Activated naive CD4-positive, alpha-beta T cell treated with anti-CD3 and anti-CD28 coated beads, Interleukin-2, amount 10 ng/mL, durations not matched to agents 7 days and 5 days (primary cell): ENCODE results near the gene MX1.
"Not testable (repeated sequence)": the region's sequence is repeated elsewhere in the genome, so short reads cannot be mapped to it uniquely, and the experiment has no call there.

ENCODE experiments used
- CTCF ChIA-PET: fragments of 350-600 bp; sonication (Branson Sonifier 250); formaldehyde crosslinking; loops from one replicate; lab custom pipeline; 2021; ENCODE audit warnings: antibody characterized with exemption; lab: Charles Lee
- DNase-seq: peaks from one replicate; pipeline ENCODE4 v3.0.0-alpha.2; 2020
- H3K27ac Mint-ChIP-seq: one replicate; pipeline ENCODE4 v1.8.0; 2021; ENCODE audit warnings: mild to moderate bottlenecking, moderate library complexity, mixed read lengths
- H3K27me3 Mint-ChIP-seq: one replicate; pipeline ENCODE4 v1.8.0; 2021; ENCODE audit warnings: mild to moderate bottlenecking, mixed read lengths
- H3K36me3 Mint-ChIP-seq: one replicate; pipeline ENCODE4 v1.8.0; 2021; ENCODE audit warnings: mixed read lengths
- H3K4me1 Mint-ChIP-seq: one replicate; pipeline ENCODE4 v1.8.0; 2021; ENCODE audit warnings: mixed read lengths
- H3K4me3 Mint-ChIP-seq: one replicate; pipeline ENCODE4 v1.8.0; 2021; ENCODE audit warnings: mild to moderate bottlenecking, moderate library complexity, mixed read lengths
- H3K9me3 Mint-ChIP-seq: one replicate; pipeline ENCODE4 v1.8.0; 2021; ENCODE audit warnings: mixed read lengths

Gene MX1

GRCh38 chr21:41398831-41399230, 27.2 kb upstream of the MX1 start:
- H3K27me3 Mint-ChIP-seq, result no peaks in the 10 kb centered on the region
- no peak overlapping the region for H3K4me3 Mint-ChIP-seq
- H3K9me3 Mint-ChIP-seq, result no peaks in the 10 kb centered on the region
- CTCF ChIA-PET, result no interaction called here
- peaks cover 58% of the 10 kb centered on the region for H3K36me3 Mint-ChIP-seq
- H3K4me1 Mint-ChIP-seq, result peaks cover 3% of the 10 kb centered on the region
- no peak overlapping the region for H3K27ac Mint-ChIP-seq
- no peak for DNase-seq

GRCh38 chr21:41399246-41399800, 26.7 kb upstream of the MX1 start:
- Mint-ChIP-seq H3K27ac (no peak overlapping the region), H3K27me3 (no peaks in the 10 kb centered on the region), H3K4me1 (peaks cover 4% of the 10 kb centered on the region), H3K36me3 (peaks cover 57% of the 10 kb centered on the region), H3K4me3 (no peak overlapping the region), H3K9me3 (no peaks in the 10 kb centered on the region)
- DNase-seq, result no peak
- CTCF ChIA-PET, result no interaction called here

- Mint-ChIP-seq H3K27ac (no peak overlapping the region), H3K36me3 (peaks cover 54% of the 10 kb centered on the region), H3K9me3 (no peaks in the 10 kb centered on the region), H3K4me1 (peaks cover 4% of the 10 kb centered on the region), H3K27me3 (no peaks in the 10 kb centered on the region), H3K4me3 (no peak overlapping the region)
- DNase-seq, result no peak
- CTCF ChIA-PET, result no interaction called here
Observed at GRCh38 chr21:41402231-41402630, 23.8 kb upstream of the MX1 start.

DNA sequence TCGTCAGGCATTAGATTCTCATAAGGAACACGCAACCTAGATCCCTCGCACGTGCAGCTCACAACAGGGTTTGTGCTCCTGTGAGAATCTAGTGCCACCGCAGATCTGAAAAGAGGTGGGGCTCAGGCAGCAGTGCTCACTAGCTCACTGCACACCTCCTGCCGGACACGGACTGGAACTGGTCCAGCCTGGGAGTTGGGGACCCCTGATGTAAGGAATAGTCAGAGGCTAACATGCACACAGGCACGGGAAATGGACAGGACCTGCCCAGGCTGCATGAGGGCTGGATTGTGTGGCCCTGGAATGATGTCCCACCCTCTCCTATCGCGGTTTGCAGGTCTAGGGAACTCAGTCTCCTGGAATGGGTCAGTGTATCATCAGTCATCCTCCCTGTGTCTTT, 23.2 kb upstream of the MX1 start:
- Mint-ChIP-seq H3K4me1 (peaks cover 4% of the 10 kb centered on the region), H3K36me3 (peaks cover 53% of the 10 kb centered on the region), H3K27ac (no peak overlapping the region), H3K4me3 (no peak overlapping the region), H3K27me3 (no peaks in the 10 kb centered on the region), H3K9me3 (no peaks in the 10 kb centered on the region)
- no peak for DNase-seq
- CTCF ChIA-PET, result no interaction called here

GRCh38 chr21:41403331-41403730, 22.7 kb upstream of the MX1 start:
- no peak overlapping the region for H3K4me3 Mint-ChIP-seq
- H3K36me3 Mint-ChIP-seq, result peaks cover 54% of the 10 kb centered on the region
- CTCF ChIA-PET, result no interaction called here
- H3K27me3 Mint-ChIP-seq, result no peaks in the 10 kb centered on the region
- no peak overlapping the region for H3K27ac Mint-ChIP-seq
- H3K9me3 Mint-ChIP-seq, result no peaks in the 10 kb centered on the region
- H3K4me1 Mint-ChIP-seq, result peaks cover 4% of the 10 kb centered on the region
- no peak for DNase-seq

DNA sequence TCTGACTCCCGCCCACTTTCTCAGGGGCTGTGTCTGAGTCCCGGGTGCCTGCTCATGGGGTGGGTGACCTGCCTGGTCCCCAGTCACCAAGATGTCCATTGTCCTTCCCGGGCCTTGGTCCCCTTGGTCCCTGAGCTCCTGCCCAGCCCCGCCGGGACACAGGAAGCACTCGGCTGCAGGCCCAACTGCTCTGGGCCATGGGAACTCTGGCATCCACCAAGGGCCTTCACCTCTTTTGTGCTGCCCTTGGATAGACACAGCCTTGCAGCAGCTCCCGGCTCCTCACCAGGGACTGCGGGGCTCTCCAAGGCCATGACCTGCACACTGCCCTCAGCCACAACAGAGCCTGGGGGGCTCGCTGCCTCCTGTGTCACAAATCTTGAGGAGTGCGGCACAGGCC, 22.1 kb upstream of the MX1 start:
- DNase-seq, result no peak
- H3K36me3 Mint-ChIP-seq, result peaks cover 55% of the 10 kb centered on the region
- CTCF ChIA-PET, result no interaction called here

DNA sequence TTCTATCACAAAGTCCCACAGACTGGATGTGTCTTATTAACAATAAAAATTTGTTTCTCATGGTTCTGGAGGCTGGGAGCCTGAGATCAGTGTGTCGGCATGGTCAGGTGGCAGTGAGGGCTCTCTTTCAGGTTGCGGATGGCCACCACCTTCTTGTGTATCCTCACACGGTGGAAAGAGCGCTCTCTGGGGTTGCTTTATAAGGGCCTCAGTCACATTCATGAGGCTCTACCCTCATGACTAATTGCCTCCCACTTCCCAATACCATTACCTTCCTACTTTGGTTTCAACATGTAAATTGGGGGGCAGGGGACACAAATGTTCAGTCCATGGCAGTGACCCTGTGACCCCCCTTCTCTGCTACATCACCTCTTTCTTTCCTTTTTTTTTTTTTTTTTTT, 20.7 kb upstream of the MX1 start:
- Mint-ChIP-seq H3K4me1 (peaks cover 4% of the 10 kb centered on the region), H3K27me3 (no peaks in the 10 kb centered on the region), H3K36me3 (peaks cover 61% of the 10 kb centered on the region), H3K9me3 (no peaks in the 10 kb centered on the region), H3K27ac (no peak overlapping the region), H3K4me3 (no peak overlapping the region)
- CTCF ChIA-PET, result no interaction called here
- no peak for DNase-seq

More for the DNA sequence above, 22.1 kb upstream of the MX1 start:
- Mint-ChIP-seq H3K27ac (no peak overlapping the region), H3K4me1 (peaks cover 4% of the 10 kb centered on the region), H3K9me3 (no peaks in the 10 kb centered on the region), H3K4me3 (no peak overlapping the region), H3K27me3 (no peaks in the 10 kb centered on the region)

- peaks cover 61% of the 10 kb centered on the region for H3K36me3 Mint-ChIP-seq
- H3K4me3 Mint-ChIP-seq, result no peak overlapping the region
- H3K27ac Mint-ChIP-seq, result no peak overlapping the region
- peaks cover 6% of the 10 kb centered on the region for H3K4me1 Mint-ChIP-seq
- CTCF ChIA-PET, result no interaction called here
- no peak for DNase-seq
- peaks cover 1% of the 10 kb centered on the region for H3K9me3 Mint-ChIP-seq
- no peaks in the 10 kb centered on the region for H3K27me3 Mint-ChIP-seq
Observed at GRCh38 chr21:41406340-41406739, 19.7 kb upstream of the MX1 start.

- H3K4me3 Mint-ChIP-seq, result no peak overlapping the region
- peaks cover 63% of the 10 kb centered on the region for H3K36me3 Mint-ChIP-seq
- CTCF ChIA-PET, result no interaction called here
- DNase-seq, result no peak
- H3K4me1 Mint-ChIP-seq, result peaks cover 10% of the 10 kb centered on the region
- H3K9me3 Mint-ChIP-seq, result peaks cover 11% of the 10 kb centered on the region
- H3K27ac Mint-ChIP-seq, result no peak overlapping the region
- peaks cover 5% of the 10 kb centered on the region for H3K27me3 Mint-ChIP-seq
Observed at GRCh38 chr21:41407541-41408460, 18.2 kb upstream of the MX1 start.

DNA sequence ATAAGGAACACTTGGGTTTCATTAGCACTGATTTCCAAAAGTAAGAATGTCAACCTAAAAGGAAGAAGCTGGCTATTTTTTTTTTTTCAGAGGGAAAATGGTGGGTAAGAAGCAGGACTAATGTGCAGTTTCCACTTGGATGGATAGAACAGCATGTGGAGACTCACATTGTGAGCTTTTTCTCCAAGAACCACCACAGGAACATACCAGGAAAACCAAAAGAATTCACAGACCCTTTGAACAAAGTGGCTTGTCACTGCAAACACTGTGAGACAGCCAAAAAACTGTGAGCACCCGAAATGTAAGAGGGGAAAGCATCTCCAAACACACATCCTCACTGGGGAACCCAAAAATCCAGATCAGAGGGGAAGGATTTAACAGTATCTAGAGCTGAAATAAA, 15.7 kb upstream of the MX1 start:
- CTCF ChIA-PET, result interaction anchor here (0.7 to 2.1 kb wide), 4 partner anchors 13 to 40 kb away, joined by 3 to 9 read pairs (median 3); no protein-coding TSS in a partner anchor
- DNase-seq, result no peak
- Mint-ChIP-seq H3K27me3 (peaks cover 30% of the 10 kb centered on the region), H3K4me1 (peaks cover 14% of the 10 kb centered on the region), H3K9me3 (peaks cover 20% of the 10 kb centered on the region), H3K27ac (no peak overlapping the region), H3K36me3 (peaks cover 64% of the 10 kb centered on the region), H3K4me3 (no peak overlapping the region)

- peaks cover 14% of the 10 kb centered on the region for H3K4me1 Mint-ChIP-seq
- H3K4me3 Mint-ChIP-seq, result no peak overlapping the region
- no peak for DNase-seq
- no peak overlapping the region for H3K27ac Mint-ChIP-seq
- H3K36me3 Mint-ChIP-seq, result peaks cover 65% of the 10 kb centered on the region
- H3K27me3 Mint-ChIP-seq, result peaks cover 35% of the 10 kb centered on the region
- CTCF ChIA-PET, result interaction anchor here (0.7 to 2.2 kb wide), 7 partner anchors 12 to 127 kb away, joined by 3 to 9 read pairs (median 3); no protein-coding TSS in a partner anchor
- peaks cover 20% of the 10 kb centered on the region for H3K9me3 Mint-ChIP-seq
Observed at GRCh38 chr21:41410767-41411448, 15.1 kb upstream of the MX1 start.

- H3K4me1 Mint-ChIP-seq, result peaks cover 14% of the 10 kb centered on the region
- no peak overlapping the region for H3K27ac Mint-ChIP-seq
- peaks cover 20% of the 10 kb centered on the region for H3K9me3 Mint-ChIP-seq
- CTCF ChIA-PET, result interaction anchor here (0.7 to 2.2 kb wide), 8 partner anchors 12 to 128 kb away, joined by 3 to 9 read pairs (median 3); no protein-coding TSS in a partner anchor
- peaks cover 60% of the 10 kb centered on the region for H3K36me3 Mint-ChIP-seq
- DNase-seq, result no peak
- no peak overlapping the region for H3K4me3 Mint-ChIP-seq
- H3K27me3 Mint-ChIP-seq, result peaks cover 35% of the 10 kb centered on the region
Observed at GRCh38 chr21:41411449-41412089, 14.5 kb upstream of the MX1 start.

DNA sequence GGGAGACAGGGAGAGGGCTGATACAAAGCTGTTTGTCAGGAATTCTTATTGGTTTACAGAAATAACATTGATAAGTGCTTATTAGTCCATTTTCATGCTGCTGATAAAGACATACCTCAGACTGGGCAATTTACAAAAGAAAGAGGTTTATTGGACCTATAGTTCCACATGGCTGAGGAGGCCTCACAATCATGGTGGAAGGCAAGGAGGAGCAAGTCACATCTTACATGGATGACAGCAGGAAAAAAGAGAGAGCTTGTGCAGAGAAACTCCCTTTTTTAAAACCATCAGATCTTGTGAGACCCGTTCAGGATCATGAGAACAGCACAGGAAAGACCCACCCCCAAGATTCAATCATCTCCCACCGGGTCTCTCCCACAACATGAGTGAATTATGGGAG, 8.5 kb upstream of the MX1 start:
- Mint-ChIP-seq H3K36me3 (peaks cover 17% of the 10 kb centered on the region), H3K9me3 (peaks cover 21% of the 10 kb centered on the region), H3K27me3 (peaks cover 30% of the 10 kb centered on the region), H3K4me1 (peaks cover 45% of the 10 kb centered on the region)
- H3K4me3 Mint-ChIP-seq, DNase-seq, H3K27ac Mint-ChIP-seq: not testable (repeated sequence)
- CTCF ChIA-PET, result interaction anchor here (0.7 kb wide), 1 partner anchor 44 kb away, joined by 3 read pairs; no protein-coding TSS in a partner anchor

GRCh38 chr21:41418393-41418792, 7.6 kb upstream of the MX1 start:
- no peak overlapping the region for H3K27ac Mint-ChIP-seq
- no peak for DNase-seq
- CTCF ChIA-PET, result interaction anchor here (0.6 to 1.2 kb wide), 3 partner anchors 50 to 135 kb away, joined by 3 to 4 read pairs (median 3); no protein-coding TSS in a partner anchor
- H3K36me3 Mint-ChIP-seq, result peaks cover 12% of the 10 kb centered on the region
- H3K27me3 Mint-ChIP-seq, result peaks cover 25% of the 10 kb centered on the region
- peaks cover 52% of the 10 kb centered on the region for H3K4me1 Mint-ChIP-seq
- H3K4me3 Mint-ChIP-seq, result no peak overlapping the region
- peaks cover 14% of the 10 kb centered on the region for H3K9me3 Mint-ChIP-seq
